GM18526 (cell line): ENCODE data around the gene EBF4.

ENCODE experiments used
- POLR2A ChIP-seq: IDR thresholded peaks from 3 replicates; pipeline ENCODE4 v1.6.1; 2011; ENCODE audit not compliant: insufficient read length; ENCODE audit errors: extremely low read depth

The EBF4 gene, protein sequence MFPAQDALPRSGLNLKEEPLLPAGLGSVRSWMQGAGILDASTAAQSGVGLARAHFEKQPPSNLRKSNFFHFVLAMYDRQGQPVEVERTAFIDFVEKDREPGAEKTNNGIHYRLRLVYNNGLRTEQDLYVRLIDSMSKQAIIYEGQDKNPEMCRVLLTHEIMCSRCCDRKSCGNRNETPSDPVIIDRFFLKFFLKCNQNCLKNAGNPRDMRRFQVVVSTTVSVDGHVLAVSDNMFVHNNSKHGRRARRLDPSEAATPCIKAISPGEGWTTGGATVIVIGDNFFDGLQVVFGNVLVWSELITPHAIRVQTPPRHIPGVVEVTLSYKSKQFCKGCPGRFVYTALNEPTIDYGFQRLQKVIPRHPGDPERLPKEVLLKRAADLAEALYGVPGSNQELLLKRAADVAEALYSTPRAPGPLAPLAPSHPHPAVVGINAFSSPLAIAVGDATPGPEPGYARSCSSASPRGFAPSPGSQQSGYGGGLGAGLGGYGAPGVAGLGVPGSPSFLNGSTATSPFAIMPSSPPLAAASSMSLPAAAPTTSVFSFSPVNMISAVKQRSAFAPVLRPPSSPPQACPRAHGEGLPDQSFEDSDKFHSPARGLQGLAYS

DNA sequence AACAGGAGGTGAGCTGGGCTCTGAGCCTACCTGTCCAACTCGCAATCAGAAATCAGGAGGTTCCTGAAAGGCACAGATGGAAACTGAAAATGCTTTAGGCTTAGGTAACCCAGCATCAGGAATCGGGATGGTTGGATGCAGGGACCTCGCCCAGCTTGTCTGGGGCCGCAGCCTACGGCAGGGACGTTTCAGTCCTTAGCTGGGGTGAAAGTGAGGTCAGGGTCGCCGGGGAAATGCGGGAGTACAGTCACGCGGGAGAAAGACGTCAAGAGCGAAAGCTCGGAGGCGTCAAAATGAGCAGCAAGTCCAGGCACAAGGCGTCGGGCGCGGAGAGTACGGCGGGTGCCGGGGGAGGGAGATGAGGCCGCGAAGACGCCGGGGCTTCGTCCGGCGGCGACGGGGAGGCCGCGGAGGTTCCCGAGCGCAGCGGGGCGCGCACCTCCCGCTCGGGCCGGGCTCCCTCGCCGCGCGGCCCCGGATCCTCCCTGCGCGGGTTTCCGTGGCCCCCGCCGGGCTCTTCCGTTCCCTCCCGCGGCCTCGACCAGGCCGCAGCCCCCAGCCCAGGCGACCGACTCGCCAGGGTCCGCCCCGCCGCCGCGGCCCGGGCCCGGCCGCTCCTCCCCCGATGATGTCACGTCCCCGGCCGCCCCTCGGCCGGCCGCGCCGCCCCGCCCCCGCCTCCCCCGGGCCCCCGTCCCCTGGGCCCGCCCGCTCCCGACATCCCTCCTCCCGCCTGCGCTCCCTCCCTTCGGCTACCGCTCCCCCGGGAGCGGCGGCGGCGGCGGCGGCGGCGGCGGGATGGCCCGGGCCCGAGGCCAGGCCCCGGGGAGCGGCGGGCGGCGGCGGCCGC lies at the start of gene EBF4:
TSS of gene EBF4 (plus strand) at position 745 of the 850 bp plus-strand sequence. CDS start 866 bp downstream, outside the sequence.
- TF ChIP-seq POLR2A: no peak

DNA sequence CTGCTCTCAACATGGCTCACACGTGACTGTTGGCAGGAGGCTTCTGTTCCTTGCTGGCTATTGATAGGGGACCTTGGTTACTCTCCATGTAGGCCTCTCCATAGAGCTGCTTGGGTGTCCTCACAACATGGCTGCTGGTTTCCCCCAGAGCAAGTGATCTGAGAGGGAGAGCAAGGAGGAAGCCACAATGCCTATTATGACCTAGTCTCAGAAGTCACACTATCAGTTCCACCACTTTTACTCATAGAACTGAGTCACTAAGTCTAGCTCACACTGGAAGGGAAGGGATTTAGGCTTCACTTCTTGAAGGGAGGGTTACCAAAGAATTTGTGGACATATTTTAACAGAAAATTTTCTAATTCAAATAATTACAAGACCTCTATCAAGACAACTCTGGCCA lies 48.9 kb upstream of the EBF4 start:
- TF ChIP-seq POLR2A: no peak

DNA sequence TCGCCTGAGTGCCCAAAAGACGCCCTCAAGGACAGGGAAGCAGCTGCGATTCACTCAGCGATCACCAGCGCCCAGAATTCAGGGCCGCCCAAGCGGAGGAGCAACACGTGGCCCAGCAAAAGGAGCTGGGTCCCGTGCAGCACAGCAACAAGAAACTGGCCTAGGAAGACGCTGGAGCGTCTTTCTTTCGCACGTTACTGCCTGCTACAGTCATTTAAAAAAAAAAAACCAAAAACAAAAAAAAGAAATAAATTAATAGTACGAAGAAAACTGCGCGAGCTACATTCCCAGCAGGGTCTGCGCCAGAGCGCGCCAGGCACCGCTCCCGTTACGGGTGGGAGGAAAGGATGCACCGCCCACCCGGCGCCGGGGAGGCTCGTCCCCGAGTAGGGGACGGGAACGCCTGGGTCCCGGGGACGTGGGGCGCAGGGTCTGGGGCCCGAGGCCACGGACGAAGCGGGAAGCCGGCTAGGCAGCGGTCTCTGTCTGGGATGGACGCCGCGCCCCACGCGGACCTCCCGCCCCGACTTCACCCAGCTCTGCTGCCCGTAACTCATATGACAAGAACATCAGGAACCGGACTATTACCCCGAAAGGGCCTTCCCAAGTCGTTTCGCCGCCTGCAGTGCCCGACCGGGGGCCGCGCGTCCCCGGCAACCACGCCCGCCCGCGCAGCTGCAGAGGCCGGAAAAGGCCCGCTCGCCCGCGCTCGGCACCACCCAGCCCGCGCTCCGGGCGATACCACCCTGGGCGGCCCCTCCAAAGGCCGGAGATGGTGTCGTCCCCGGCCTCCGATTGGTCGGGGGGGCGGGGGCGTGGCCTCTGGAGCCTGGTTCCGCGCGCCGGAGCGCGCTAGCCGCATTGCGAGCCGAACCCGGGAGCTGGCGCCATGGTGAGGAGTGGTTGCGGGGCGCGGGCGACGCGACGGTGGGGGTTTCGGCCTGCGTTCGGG lies 40.5 kb upstream of the EBF4 start, which contains the start of gene NOP56:
TSS of gene NOP56 (plus strand) at position 861 of the 952 bp plus-strand sequence. CDS start at position 890, 29 bp downstream.
- peak; percentile 98 for TF ChIP-seq POLR2A

DNA sequence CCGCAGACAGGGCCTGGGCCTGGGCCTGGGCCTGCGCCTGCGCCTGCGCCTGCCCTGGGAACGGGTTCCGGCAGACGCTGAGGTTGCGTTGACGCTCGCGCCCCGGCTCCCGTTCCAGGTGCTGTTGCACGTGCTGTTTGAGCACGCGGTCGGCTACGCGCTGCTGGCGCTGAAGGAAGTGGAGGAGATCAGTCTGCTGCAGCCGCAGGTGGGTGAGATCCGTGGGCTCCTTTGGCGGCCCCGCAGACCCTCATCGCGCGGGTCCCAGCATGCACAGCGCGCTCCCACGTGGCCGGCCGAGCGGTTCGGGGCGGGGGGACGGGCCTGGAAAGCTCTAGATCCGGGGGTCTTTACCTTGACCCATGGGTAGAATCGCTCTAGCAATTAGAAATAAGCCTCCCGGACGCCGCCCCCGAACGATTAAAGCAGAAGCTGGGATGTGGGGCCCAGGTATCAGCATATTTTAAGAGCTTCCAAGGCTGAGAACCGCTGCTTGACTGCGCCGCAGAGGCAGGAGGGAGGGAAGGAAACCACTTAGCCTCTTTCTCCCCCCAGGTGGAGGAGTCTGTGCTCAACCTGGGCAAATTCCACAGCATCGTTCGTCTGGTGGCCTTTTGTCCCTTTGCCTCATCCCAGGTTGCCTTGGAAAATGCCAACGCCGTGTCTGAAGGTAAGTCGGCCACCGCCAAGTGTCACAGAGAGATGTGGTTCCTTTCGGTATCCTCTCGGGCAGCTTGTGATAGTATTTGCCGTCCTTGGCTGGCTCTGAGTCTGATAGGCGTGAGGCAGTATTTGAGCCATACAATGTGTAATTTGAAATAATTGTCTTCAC lies 39.6 kb upstream of the EBF4 start:
- no peak for TF ChIP-seq POLR2A

DNA sequence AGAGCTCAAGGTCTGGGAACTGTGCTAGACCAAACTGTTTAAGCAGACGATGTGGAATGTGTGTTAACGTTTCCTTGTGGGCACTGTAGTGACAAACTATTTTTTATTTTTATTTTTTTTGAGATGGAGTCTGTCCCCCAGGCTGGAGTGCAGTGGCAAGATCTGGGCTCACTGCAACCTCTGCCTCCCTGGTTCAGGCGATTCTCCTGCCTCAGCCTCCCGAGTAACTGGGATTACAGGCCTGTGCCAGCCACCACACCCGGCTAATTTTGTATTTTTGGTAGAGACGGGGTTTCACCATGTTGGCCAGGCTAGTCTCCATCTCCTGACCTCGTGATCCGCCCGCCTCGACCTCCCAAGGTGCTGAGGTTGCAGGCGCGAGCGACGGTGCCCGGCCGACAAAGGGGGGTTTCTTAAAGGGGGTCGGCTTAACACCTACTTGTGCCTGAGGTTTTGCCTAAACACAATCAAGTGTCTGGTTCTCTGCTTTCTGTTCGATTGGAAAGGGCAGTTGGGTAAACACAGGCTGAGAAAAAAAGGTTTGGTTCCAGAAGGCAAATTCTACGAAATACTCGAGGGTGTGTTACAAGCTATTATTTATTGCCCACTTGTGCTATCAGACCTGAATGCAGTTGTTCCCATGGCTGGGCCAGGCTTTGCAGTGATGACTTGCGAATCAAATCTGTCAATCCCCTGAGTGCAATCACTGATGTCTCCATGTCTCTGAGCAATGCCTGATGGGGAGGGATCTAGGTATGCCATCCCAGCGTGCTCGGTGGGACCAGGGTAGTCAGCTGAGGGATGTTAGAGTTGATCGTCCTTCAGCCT lies 38.8 kb upstream of the EBF4 start:
- no peak for TF ChIP-seq POLR2A

DNA sequence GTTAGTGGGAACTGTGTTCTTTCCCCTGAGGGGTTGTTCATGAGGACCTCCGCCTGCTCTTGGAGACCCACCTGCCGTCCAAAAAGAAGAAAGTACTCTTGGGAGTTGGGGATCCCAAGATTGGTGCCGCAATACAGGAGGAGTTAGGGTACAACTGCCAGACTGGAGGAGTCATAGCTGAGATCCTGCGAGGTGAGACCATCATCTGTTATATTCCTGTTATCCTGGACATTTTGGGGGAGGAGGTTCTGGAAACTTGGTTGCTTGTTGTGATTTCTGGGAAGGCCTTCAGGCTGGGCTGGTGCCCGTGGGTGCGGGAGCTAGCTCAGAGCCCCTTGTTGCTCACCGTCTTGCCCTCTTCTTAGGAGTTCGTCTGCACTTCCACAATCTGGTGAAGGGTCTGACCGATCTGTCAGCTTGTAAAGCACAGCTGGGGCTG lies 38.2 kb upstream of the EBF4 start:
- no peak for TF ChIP-seq POLR2A

DNA sequence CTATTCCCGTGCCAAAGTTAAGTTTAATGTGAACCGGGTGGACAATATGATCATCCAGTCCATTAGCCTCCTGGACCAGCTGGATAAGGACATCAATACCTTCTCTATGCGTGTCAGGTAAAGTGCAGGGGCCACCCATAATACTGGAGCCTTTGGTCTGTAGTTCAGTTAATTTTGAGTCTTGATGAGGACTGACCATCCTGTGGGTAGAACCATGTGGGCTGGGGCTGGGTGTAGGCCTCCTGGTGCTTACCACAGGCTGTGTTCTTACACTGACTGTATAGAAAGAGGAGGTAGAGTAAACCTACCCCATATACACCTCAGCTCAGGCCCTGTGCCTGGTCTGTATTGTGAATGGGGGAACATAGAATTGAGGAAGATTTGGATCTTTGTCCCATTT lies 37.7 kb upstream of the EBF4 start:
- no peak for TF ChIP-seq POLR2A

DNA sequence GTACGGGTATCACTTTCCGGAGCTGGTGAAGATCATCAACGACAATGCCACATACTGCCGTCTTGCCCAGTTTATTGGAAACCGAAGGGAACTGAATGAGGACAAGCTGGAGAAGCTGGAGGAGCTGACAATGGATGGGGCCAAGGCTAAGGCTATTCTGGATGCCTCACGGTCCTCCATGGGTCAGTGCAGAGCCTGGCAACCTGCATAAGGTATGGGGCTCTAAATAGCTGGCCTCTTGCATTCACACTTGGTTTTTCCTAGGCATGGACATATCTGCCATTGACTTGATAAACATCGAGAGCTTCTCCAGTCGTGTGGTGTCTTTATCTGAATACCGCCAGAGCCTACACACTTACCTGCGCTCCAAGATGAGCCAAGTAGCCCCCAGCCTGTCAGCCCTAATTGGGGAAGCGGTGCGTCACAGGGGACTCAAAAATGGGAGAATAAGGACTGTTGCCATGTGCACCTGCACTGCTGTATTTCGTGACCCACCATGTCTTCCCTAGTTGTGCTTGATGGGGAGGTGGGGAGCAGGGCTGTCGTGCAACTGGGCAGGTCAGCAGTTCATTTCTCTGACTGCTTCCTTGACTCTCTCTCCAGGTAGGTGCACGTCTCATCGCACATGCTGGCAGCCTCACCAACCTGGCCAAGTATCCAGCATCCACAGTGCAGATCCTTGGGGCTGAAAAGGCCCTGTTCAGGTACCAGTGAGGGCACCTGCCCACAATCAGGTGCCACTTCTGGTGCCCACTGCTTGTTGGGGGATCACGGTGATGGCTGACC lies 37.1 kb upstream of the EBF4 start:
- TF ChIP-seq POLR2A: no peak

DNA sequence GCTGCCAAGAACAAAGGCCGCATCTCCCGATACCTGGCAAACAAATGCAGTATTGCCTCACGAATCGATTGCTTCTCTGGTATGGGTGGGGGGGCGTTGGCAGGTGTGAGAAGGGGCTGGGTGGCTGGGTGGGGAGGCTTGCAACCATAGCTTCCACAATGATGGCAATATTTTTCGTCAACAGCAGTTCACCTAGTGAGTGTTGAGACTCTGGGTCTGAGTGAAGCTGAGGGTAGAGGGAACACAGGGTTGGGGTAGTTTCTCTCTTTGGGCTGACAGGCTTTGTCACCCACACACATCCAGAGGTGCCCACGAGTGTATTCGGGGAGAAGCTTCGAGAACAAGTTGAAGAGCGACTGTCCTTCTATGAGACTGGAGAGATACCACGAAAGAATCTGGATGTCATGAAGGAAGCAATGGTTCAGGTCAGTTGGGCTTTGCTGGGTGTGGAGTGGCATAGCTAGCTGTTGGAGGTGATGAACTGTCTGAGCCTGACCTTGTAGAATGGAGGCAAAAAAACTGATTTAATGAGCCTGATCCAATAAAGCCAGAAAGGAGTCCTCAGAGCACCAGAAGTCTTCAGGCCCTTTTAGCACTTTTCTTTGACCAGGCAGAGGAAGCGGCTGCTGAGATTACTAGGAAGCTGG lies 36.0 kb upstream of the EBF4 start:
- TF ChIP-seq POLR2A: no peak

DNA sequence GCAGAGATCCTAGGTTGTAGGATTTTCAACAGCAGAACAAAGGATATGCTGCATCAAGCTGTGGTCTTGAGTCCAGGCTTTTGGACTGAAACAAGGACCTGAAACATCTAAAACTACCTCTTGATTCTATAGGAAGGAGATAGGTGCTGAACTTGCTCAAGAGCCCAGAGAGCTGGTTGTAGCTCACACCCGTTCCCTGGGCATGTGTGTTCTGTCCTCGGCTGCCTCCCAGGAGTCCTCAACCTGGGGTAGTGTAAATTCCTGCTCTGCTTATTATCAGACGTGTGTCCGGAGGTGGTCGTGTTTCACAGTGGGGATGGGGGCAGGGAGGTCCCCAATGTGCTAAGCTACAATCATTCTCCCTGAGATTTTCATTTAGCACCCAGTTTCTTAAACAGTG lies 35.3 kb upstream of the EBF4 start:
- TF ChIP-seq POLR2A: no peak

DNA sequence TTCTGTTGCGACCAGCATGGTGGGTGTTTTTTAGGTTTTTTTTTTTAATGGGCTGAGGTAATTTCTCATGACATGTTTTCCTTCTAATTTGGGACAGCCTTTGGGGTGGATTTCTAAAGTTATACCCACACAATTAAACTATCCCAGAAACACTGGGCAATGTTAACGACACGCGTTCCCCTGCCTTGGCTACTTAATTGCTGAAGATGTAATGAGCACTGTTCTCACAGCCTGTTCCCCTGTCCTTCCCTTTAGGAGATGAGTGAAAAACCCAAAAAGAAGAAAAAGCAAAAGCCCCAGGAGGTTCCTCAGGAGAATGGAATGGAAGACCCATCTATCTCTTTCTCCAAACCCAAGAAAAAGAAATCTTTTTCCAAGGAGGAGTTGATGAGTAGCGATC lies 34.9 kb upstream of the EBF4 start:
- no peak for TF ChIP-seq POLR2A
